K562 (cell line): Measurements from ENCODE around the gene BTLA. TPM values are rescaled to one million over a fixed set of nuclear protein-coding genes. Genes with fewer than 3 reads are reported as not detected.

Experiments
- ATAC-seq: fragments of 200-7000 bp; cut with Tn5 transposase; 3 replicates; pipeline ENCODE4 v1.9.1; 2020; ENCODE audit warnings: moderate library complexity
- BruUV-seq: library from RNA; stranded (reverse); fragments of 400-500 nt; replicated peaks from 2 replicates; lab custom pipeline; 2021; lab: Mats Ljungman, UMichigan
- CTCF ChIA-PET: fragments of 300-600 bp; formaldehyde crosslinking; extraction: SDS; loops from one replicate; lab custom pipeline; 2021; ENCODE audit warnings: low intra/inter-chr PET ratio; lab: Yijun Ruan, JAX
- POLR2A ChIA-PET: fragments of 300-600, 350-650 bp; sonication (Branson Sonifier 250); formaldehyde crosslinking; extraction: SDS; loops from one replicate; lab custom pipeline; 2021; ENCODE audit warnings: antibody characterized with exemption, inconsistent platforms; lab: Yijun Ruan, JAX
- DNase-seq, 4 experiments: peaks; one replicate each; pipeline versions ENCODE4 v3.0.0 to v3.0.0-alpha.2; 2011 to 2018; ENCODE audit warnings: low spot score in 3 of 4, mixed read lengths in 3 of 4; ENCODE audit errors: extremely low read depth in 1 of 4
- FAIRE-seq: peaks from 2 replicates; lab custom pipeline; 2011; peaks lifted over from hg19 to GRCh38; lab: Jason Lieb, UNC
- H2AFZ ChIP-seq: 2 replicates; pipeline ENCODE4 v1.6.0; 2011; ENCODE audit warnings: low read depth, low read length, control low read depth, inconsistent platforms
- H3K27ac ChIP-seq: fragments of 200-600 bp; 3 replicates; pipeline ENCODE4 v1.8.0; 2011; ENCODE audit warnings: low read depth, mild to moderate bottlenecking, control low read depth, inconsistent platforms, low read length, moderate library complexity, mixed read lengths; ENCODE audit errors: extremely low read depth
- H3K27me3 ChIP-seq, 2 experiments: fragments of 300-600 bp in 1 of 2; 2 replicates in 1 of 2; 3 replicates in 1 of 2; pipeline versions ENCODE4 v1.6.0 to v1.8.0; 2011; ENCODE audit warnings: inconsistent platforms in 2 of 2, low read length in 2 of 2, mild to moderate bottlenecking in 1 of 2, mixed read lengths in 1 of 2, moderate library complexity in 1 of 2; ENCODE audit not compliant: control insufficient read depth in 2 of 2, insufficient read depth in 2 of 2
- H3K36me3 ChIP-seq: fragments of 300-600 bp; 3 replicates; pipeline ENCODE4 v1.8.0; 2011; ENCODE audit warnings: mild to moderate bottlenecking, low read length, inconsistent platforms; ENCODE audit not compliant: control insufficient read depth, insufficient read depth
- H3K4me1 ChIP-seq, 2 experiments: fragments of 200-600 bp in 1 of 2; replicated peaks in 1 of 2; 2 replicates in 1 of 2; 3 replicates in 1 of 2; pipeline versions ENCODE4 v1.5.1 to v1.8.0; 2011; ENCODE audit warnings: inconsistent platforms in 2 of 2, low read length in 2 of 2, mild to moderate bottlenecking in 1 of 2, mixed read lengths in 1 of 2, moderate library complexity in 1 of 2; ENCODE audit not compliant: control insufficient read depth in 2 of 2, insufficient read depth in 2 of 2
- H3K4me2 ChIP-seq: 2 replicates; pipeline ENCODE4 v1.6.1; 2011; ENCODE audit warnings: low read length, control low read depth, inconsistent platforms, mixed read lengths; ENCODE audit not compliant: insufficient read depth
- H3K4me3 ChIP-seq: fragments of 200-600 bp; sonication (generic), shearing (Covaris generic); 2 replicates; pipeline ENCODE4 v1.5.1; 2016; ENCODE audit warnings: control low read depth, inconsistent platforms
- H3K79me2 ChIP-seq: fragments of 200-600 bp; 3 replicates; pipeline ENCODE4 v1.8.0; 2011; ENCODE audit warnings: low read length, inconsistent platforms; ENCODE audit not compliant: control insufficient read depth, insufficient read depth
- H3K9ac ChIP-seq, 2 experiments: 2 replicates each; pipeline versions ENCODE4 v1.6.0 to v1.6.1; 2011; ENCODE audit warnings: low read depth in 2 of 2, low read length in 2 of 2, control low read depth in 1 of 2, inconsistent platforms in 1 of 2, mild to moderate bottlenecking in 1 of 2, mixed read lengths in 1 of 2; ENCODE audit not compliant: insufficient read depth in 1 of 2
- H3K9me1 ChIP-seq: one replicate; pipeline ENCODE4 v1.6.0; 2011; ENCODE audit warnings: inconsistent platforms, mild to moderate bottlenecking, low read length, moderate library complexity; ENCODE audit not compliant: control insufficient read depth, insufficient read depth
- H3K9me3 ChIP-seq: replicated peaks from 2 replicates; pipeline ENCODE4 v1.5.1; 2011; ENCODE audit warnings: low read depth, low read length, inconsistent platforms; ENCODE audit not compliant: control insufficient read depth, insufficient read depth
- H4K20me1 ChIP-seq: replicated peaks from 2 replicates; pipeline ENCODE4 v1.6.1; 2011; ENCODE audit warnings: low read length, inconsistent platforms, mixed read lengths; ENCODE audit not compliant: control insufficient read depth, insufficient read depth
- BHLHE40 ChIP-seq: IDR thresholded peaks from 2 replicates; pipeline ENCODE4 v1.6.1; 2011; ENCODE audit warnings: low read length, improper control_type of control experiment
- FOSL1 ChIP-seq: fragments of 200-800 bp; sonication (Bioruptor generic); conservative IDR thresholded peaks from 2 replicates; pipeline ENCODE4 v1.6.1; 2016; ENCODE audit warnings: missing genetic modification characterization, missing compliant biosample characterization
- GABPA ChIP-seq: fragments of 200-800 bp; sonication (Bioruptor generic); conservative IDR thresholded peaks from 2 replicates; pipeline ENCODE4 v1.6.1; 2016; ENCODE audit warnings: low read depth, missing genetic modification characterization, missing compliant biosample characterization
- MCM2 ChIP-seq: fragments of 450-650 bp; IDR thresholded peaks from 2 replicates; pipeline ENCODE4 v1.6.1; 2017; ENCODE audit warnings: low read depth, mild to moderate bottlenecking
- MCM7 ChIP-seq, 2 experiments: fragments of 450-650 bp; IDR thresholded peaks; 2 replicates each; pipeline ENCODE4 v1.6.1; 2016 to 2018
- MEIS2 ChIP-seq: fragments of 450-650 bp; IDR thresholded peaks from 2 replicates; pipeline ENCODE4 v1.6.1; 2014; ENCODE audit warnings: mild to moderate bottlenecking; ENCODE audit not compliant: partially characterized antibody
- MTA2 ChIP-seq: fragments of 450-650 bp; IDR thresholded peaks from 2 replicates; pipeline ENCODE4 v1.6.1; 2016; ENCODE audit warnings: low read depth
- POLR2AphosphoS2 ChIP-seq: IDR thresholded peaks from 2 replicates; pipeline ENCODE4 v1.6.1; 2012; ENCODE audit warnings: low read length, improper control_type of control experiment
- POU5F1 ChIP-seq: fragments of 150-350 bp; IDR thresholded peaks from 2 replicates; pipeline ENCODE4 v1.6.1; 2014; ENCODE audit warnings: borderline replicate concordance, low read length, low read depth, mild to moderate bottlenecking; ENCODE audit not compliant: partially characterized antibody
- SMAD2 ChIP-seq: fragments of 150-350 bp; IDR thresholded peaks from 2 replicates; pipeline ENCODE4 v1.6.1; 2014; ENCODE audit warnings: low read depth, mild to moderate bottlenecking, low read length
- SREBF2 ChIP-seq: sonication (generic); formaldehyde crosslinking; IDR thresholded peaks from 2 replicates; pipeline ENCODE4 v1.4.0; 2020; ENCODE audit warnings: mild to moderate bottlenecking, missing genetic modification reagents
- WHSC1 ChIP-seq: IDR thresholded peaks from one replicate; pipeline ENCODE4 v1.6.1; 2012; ENCODE audit warnings: low read length, control low read depth, inconsistent platforms
- ZBTB1 ChIP-seq: sonication (generic); formaldehyde crosslinking; IDR thresholded peaks from 2 replicates; pipeline ENCODE4 v1.8.1; 2023; ENCODE audit warnings: missing genetic modification reagents, low read depth, mild to moderate bottlenecking, borderline replicate concordance
- ZFPM2 ChIP-seq: fragments of 250-450 bp; sonication (Bioruptor Pico); IDR thresholded peaks from 2 replicates; pipeline ENCODE4 v1.5.1; 2022; ENCODE audit warnings: mild to moderate bottlenecking
- ZNF830 ChIP-seq: fragments of 250-450 bp; sonication (Bioruptor Pico); IDR thresholded peaks from 2 replicates; pipeline ENCODE4 v1.5.0; 2021; ENCODE audit warnings: mild to moderate bottlenecking
- in situ Hi-C: fragments of 300-500 bp; cut with MboI; formaldehyde crosslinking; loops from 4 replicates; pipeline ENCODE4 v1.15.0; 2018; ENCODE audit warnings: inconsistent platforms, mixed read lengths
- intact Hi-C: fragments of 100-400 bp; cut with micrococcal nuclease; formaldehyde crosslinking; loops from 2 replicates; pipeline ENCODE4 v1.14.2; 2022
- polyA plus RNA-seq, 8 experiments: library from polyadenylated mRNA; depleted of rRNA in 4 of 8; stranded (reverse) in 5 of 8; unstranded in 3 of 8; fragments of >200 nt; fragmentation: Nextera tagmentation in 2 of 8; fragmentation: Illumina TruSeq in 1 of 8; extraction: Ambion mirVana in 2 of 8; extraction: Trizol in 1 of 8; gene quantifications; 2 replicates each; pipeline versions ENCODE4 v1.2.1 to v1.2.3, GENCODE V29; 2011 to 2014; ENCODE audit warnings: inconsistent platforms in 1 of 8, missing spikeins in 1 of 8
- total RNA-seq, 7 experiments: library from RNA; depleted of rRNA in 6 of 7; stranded (reverse); fragments of >200 nt in 6 of 7; fragmentation: Illumina TruSeq in 2 of 7; extraction: Trizol in 2 of 7; gene quantifications; 2 replicates each; pipeline versions ENCODE4 v1.2.1 to v1.2.3, GENCODE V29; 2011 to 2021; ENCODE audit warnings: low replicate concordance in 1 of 7
- TF ChIP-seq, protein P1 (sequence below): fragments of 150-350 bp; IDR thresholded peaks from 2 replicates; pipeline ENCODE4 v1.6.1; 2014; ENCODE audit warnings: low read depth, mild to moderate bottlenecking, low read length, borderline replicate concordance
- TF ChIP-seq, protein P2 (sequence below): fragments of 450-650 bp; conservative IDR thresholded peaks from 2 replicates; pipeline ENCODE4 v1.6.1; 2016; ENCODE audit warnings: missing genetic modification characterization, low read depth, mild to moderate bottlenecking, control low read depth, missing compliant biosample characterization
- TF ChIP-seq, protein P3 (sequence below): fragments of 250-450 bp; sonication (Bioruptor Pico); IDR thresholded peaks from 2 replicates; pipeline ENCODE4 v1.8.0; 2022; ENCODE audit warnings: moderate library complexity, mild to moderate bottlenecking, inconsistent platforms

Gene BTLA
- total and polyA plus RNA-seq, 9 of the 15 experiments (the other 6 are each of a cell fraction or from before 2014, with no cell fraction given): 0.22 TPM; not detected in 8

DNA sequence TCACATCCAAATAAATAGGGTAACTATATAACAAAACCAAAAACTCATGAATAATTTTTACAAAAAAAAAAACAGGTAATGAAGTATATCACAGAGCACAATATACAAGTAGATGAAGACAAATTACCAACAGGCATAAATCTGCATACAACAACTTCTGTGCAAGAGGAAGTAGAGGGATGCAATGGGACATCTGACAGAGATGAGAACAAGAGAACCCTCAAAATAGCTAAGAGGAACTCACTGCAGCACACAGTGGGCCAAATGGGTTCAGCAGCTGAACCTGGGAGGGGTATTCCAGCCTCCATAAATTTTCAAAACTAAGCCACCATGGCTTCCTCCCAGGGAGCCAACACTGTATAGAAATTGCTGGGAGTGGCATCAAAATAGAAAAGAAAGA is 9.6 kb upstream of the BTLA start:
- FAIRE-seq: no peak
- H3K9me3 ChIP-seq: no peaks in the 10 kb centered on the region
- no peak overlapping the region for H2AFZ ChIP-seq
- BruUV-seq: no TSS peak
- ATAC-seq: no peak
- H3K4me2 ChIP-seq: no peak overlapping the region
- DNase-seq: no peak
- POLR2A ChIA-PET: no interaction called here
- H3K27ac ChIP-seq: no peak overlapping the region
- H3K4me3 ChIP-seq: no peak overlapping the region
- intact Hi-C loops: no loop called here
- CTCF ChIA-PET: no interaction called here
- H3K79me2 ChIP-seq: no peaks in the 10 kb centered on the region
- no peaks in the 10 kb centered on the region for H3K27me3 ChIP-seq
- no peaks in the 10 kb centered on the region for H3K36me3 ChIP-seq
- H3K9me1 ChIP-seq: no peaks in the 10 kb centered on the region
- H3K9ac ChIP-seq: no peak overlapping the region
- no peaks in the 10 kb centered on the region for H4K20me1 ChIP-seq
- in situ Hi-C loops: loop anchor here (25.0 kb wide), 2 partner anchors 197 to 397 kb away; no protein-coding TSS in a partner anchor
- H3K4me1 ChIP-seq: no peaks in the 10 kb centered on the region
- TF ChIP-seq SREBF2 (CRISPR knock-in tag) (no peak), ZFPM2 (CRISPR knock-in tag) (no peak), ZBTB1 (CRISPR knock-in tag) (no peak), GABPA (tag) (no peak), BHLHE40 (no peak), MEIS2 (no peak), MCM2 (no peak), POLR2AphosphoS2 (no peak), WHSC1 (no peak), SMAD2 (no peak), FOSL1 (tag) (no peak), MCM7 (IDR thresholded peaks at IDR 0.05) (no peak), ZNF830 (CRISPR knock-in tag) (no peak), POU5F1 (no peak), MTA2 (no peak)
- TF ChIP-seq, protein P1, sequence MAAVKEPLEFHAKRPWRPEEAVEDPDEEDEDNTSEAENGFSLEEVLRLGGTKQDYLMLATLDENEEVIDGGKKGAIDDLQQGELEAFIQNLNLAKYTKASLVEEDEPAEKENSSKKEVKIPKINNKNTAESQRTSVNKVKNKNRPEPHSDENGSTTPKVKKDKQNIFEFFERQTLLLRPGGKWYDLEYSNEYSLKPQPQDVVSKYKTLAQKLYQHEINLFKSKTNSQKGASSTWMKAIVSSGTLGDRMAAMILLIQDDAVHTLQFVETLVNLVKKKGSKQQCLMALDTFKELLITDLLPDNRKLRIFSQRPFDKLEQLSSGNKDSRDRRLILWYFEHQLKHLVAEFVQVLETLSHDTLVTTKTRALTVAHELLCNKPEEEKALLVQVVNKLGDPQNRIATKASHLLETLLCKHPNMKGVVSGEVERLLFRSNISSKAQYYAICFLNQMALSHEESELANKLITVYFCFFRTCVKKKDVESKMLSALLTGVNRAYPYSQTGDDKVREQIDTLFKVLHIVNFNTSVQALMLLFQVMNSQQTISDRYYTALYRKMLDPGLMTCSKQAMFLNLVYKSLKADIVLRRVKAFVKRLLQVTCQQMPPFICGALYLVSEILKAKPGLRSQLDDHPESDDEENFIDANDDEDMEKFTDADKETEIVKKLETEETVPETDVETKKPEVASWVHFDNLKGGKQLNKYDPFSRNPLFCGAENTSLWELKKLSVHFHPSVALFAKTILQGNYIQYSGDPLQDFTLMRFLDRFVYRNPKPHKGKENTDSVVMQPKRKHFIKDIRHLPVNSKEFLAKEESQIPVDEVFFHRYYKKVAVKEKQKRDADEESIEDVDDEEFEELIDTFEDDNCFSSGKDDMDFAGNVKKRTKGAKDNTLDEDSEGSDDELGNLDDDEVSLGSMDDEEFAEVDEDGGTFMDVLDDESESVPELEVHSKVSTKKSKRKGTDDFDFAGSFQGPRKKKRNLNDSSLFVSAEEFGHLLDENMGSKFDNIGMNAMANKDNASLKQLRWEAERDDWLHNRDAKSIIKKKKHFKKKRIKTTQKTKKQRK: no peak
- TF ChIP-seq, protein P2, sequence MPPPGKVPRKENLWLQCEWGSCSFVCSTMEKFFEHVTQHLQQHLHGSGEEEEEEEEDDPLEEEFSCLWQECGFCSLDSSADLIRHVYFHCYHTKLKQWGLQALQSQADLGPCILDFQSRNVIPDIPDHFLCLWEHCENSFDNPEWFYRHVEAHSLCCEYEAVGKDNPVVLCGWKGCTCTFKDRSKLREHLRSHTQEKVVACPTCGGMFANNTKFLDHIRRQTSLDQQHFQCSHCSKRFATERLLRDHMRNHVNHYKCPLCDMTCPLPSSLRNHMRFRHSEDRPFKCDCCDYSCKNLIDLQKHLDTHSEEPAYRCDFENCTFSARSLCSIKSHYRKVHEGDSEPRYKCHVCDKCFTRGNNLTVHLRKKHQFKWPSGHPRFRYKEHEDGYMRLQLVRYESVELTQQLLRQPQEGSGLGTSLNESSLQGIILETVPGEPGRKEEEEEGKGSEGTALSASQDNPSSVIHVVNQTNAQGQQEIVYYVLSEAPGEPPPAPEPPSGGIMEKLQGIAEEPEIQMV (tag): no peak
- TF ChIP-seq, protein P3, sequence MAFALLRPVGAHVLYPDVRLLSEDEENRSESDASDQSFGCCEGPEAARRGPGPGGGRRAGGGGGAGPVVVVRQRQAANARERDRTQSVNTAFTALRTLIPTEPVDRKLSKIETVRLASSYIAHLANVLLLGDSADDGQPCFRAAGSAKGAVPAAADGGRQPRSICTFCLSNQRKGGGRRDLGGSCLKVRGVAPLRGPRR (CRISPR knock-in tag): no peak
